ENCODE measurements around the gene EPN2. TPM values are rescaled to one million over a fixed set of nuclear protein-coding genes. Genes with fewer than 3 reads are reported as not detected.

Gene EPN2
- total and polyA plus RNA-seq, 2 experiments from 2014 or later: 34.0 to 149 TPM

DNA sequence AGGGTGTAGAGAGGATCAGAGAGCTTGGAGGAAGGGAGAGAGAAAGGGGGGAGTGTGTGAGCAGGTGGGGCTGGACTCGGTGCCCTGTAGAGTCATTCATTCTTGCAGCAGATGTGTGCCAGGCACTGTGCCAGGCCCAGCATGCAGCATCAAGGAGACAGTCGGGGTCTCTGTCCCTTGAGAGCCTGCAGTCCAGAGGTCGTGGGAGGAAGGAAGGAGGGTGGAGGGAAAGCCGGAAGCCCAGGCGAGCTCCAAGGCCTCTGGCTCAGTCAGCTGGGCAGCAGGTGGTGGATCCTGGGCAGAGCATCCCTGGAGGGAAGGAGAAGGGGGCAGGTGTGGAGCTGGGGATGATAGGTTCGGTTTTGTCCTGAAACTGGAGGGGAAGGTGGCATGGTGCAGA, 27.5 kb downstream of the EPN2 start:
- Histone ChIP-seq H3K27ac (ENCODE audit: low read depth) (no peak overlapping the region), H3K79me2 (replicated peaks; ENCODE audit: insufficient read depth) (peaks cover 87% of the 10 kb centered on the region), H3K9me2 (ENCODE audit: insufficient read depth) (no peaks in the 10 kb centered on the region), H3K4me1 (ENCODE audit: insufficient read depth) (peaks cover 10% of the 10 kb centered on the region; the same call in 1 of the 2 replicates), H3K27me3 (ENCODE audit: insufficient read depth) (no peaks in the 10 kb centered on the region), H3K4me2 (no peak overlapping the region), H3F3A (replicated peaks; ENCODE audit: low read depth) (0 out of 2 replicates have a peak, but pooled peaks cover 2% of the 10 kb centered on the region), H3K36me3 (ENCODE audit: insufficient read depth) (no peaks in the 10 kb centered on the region; the same call in 1 of the 2 replicates), H2AFZ (no peak overlapping the region), H4K20me1 (replicated peaks; ENCODE audit: insufficient read depth) (peaks cover 61% of the 10 kb centered on the region), H3K4me3 (no peak overlapping the region)
- peaks cover 29% of the 10 kb centered on the region for H3K4me1 Mint-ChIP-seq
- H3K9me3 Mint-ChIP-seq: no peaks in the 10 kb centered on the region
- TF ChIP-seq ZNF331 (CRISPR knock-in tag; IDR thresholded peaks at IDR 0.05; ENCODE audit: low read depth) (no peak), JUNB (IDR thresholded peaks at IDR 0.05; ENCODE audit: unreplicated experiment) (no peak), POLR2AphosphoS5 (IDR thresholded peaks at IDR 0.05; ENCODE audit: low read depth) (no peak)
- TF ChIP-seq, protein P1, sequence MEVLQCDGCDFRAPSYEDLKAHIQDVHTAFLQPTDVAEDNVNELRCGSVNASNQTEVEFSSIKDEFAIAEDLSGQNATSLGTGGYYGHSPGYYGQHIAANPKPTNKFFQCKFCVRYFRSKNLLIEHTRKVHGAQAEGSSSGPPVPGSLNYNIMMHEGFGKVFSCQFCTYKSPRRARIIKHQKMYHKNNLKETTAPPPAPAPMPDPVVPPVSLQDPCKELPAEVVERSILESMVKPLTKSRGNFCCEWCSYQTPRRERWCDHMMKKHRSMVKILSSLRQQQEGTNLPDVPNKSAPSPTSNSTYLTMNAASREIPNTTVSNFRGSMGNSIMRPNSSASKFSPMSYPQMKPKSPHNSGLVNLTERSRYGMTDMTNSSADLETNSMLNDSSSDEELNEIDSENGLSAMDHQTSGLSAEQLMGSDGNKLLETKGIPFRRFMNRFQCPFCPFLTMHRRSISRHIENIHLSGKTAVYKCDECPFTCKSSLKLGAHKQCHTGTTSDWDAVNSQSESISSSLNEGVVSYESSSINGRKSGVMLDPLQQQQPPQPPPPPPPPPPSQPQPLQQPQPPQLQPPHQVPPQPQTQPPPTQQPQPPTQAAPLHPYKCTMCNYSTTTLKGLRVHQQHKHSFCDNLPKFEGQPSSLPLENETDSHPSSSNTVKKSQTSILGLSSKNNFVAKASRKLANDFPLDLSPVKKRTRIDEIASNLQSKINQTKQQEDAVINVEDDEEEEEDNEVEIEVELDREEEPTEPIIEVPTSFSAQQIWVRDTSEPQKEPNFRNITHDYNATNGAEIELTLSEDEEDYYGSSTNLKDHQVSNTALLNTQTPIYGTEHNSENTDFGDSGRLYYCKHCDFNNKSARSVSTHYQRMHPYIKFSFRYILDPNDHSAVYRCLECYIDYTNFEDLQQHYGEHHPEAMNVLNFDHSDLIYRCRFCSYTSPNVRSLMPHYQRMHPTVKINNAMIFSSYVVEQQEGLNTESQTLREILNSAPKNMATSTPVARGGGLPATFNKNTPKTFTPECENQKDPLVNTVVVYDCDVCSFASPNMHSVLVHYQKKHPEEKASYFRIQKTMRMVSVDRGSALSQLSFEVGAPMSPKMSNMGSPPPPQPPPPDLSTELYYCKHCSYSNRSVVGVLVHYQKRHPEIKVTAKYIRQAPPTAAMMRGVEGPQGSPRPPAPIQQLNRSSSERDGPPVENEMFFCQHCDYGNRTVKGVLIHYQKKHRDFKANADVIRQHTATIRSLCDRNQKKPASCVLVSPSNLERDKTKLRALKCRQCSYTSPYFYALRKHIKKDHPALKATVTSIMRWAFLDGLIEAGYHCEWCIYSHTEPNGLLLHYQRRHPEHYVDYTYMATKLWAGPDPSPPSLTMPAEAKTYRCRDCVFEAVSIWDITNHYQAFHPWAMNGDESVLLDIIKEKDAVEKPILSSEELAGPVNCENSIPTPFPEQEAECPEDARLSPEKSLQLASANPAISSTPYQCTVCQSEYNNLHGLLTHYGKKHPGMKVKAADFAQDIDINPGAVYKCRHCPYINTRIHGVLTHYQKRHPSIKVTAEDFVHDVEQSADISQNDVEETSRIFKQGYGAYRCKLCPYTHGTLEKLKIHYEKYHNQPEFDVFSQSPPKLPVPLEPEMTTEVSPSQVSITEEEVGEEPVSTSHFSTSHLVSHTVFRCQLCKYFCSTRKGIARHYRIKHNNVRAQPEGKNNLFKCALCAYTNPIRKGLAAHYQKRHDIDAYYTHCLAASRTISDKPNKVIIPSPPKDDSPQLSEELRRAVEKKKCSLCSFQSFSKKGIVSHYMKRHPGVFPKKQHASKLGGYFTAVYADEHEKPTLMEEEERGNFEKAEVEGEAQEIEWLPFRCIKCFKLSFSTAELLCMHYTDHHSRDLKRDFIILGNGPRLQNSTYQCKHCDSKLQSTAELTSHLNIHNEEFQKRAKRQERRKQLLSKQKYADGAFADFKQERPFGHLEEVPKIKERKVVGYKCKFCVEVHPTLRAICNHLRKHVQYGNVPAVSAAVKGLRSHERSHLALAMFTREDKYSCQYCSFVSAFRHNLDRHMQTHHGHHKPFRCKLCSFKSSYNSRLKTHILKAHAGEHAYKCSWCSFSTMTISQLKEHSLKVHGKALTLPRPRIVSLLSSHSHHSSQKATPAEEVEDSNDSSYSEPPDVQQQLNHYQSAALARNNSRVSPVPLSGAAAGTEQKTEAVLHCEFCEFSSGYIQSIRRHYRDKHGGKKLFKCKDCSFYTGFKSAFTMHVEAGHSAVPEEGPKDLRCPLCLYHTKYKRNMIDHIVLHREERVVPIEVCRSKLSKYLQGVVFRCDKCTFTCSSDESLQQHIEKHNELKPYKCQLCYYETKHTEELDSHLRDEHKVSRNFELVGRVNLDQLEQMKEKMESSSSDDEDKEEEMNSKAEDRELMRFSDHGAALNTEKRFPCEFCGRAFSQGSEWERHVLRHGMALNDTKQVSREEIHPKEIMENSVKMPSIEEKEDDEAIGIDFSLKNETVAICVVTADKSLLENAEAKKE (CRISPR knock-in tag; IDR thresholded peaks at IDR 0.05): no peak
- no peak overlapping the region for H3K4me3 Mint-ChIP-seq
- no peak for DNase-seq (ENCODE audit: low spot score)
- no peaks in the 10 kb centered on the region; the same call in 2 of the 3 replicates for H3K36me3 Mint-ChIP-seq (ENCODE audit: low read depth)
- no peak for ATAC-seq
- peaks cover 3% of the 10 kb centered on the region for H3K27me3 Mint-ChIP-seq (ENCODE audit: insufficient read depth, low read depth, poor library complexity)
- peak overlapping the region; percentile 2; the same call in 1 of the 2 replicates for H3K27ac Mint-ChIP-seq

DNA sequence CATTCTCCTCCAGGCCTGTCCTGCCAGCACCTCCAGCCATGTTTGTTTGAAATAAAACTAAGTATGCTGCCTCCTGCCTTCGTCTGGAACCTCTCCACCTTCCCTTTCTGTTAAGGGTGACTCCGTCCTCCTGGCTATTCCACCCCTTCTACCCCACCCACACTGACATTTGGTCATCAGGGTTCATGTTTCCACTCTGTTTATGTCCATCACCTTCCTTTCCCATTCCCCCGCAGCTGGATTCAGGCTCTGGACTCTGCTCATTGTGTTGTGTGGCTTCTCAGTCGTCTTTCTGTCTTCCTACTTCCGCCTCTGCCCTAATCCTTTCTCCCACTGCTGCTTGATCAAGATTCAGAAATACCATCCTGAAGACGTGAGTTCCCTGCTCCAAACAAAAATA, 28.6 kb downstream of the EPN2 start:
- H3K36me3 ChIP-seq (ENCODE audit: insufficient read depth): no peaks in the 10 kb centered on the region; the same call in 1 of the 2 replicates
- no peak for ATAC-seq
- TF ChIP-seq POLR2AphosphoS5 (IDR thresholded peaks at IDR 0.05; ENCODE audit: low read depth): no peak
- TF ChIP-seq, protein P2, sequence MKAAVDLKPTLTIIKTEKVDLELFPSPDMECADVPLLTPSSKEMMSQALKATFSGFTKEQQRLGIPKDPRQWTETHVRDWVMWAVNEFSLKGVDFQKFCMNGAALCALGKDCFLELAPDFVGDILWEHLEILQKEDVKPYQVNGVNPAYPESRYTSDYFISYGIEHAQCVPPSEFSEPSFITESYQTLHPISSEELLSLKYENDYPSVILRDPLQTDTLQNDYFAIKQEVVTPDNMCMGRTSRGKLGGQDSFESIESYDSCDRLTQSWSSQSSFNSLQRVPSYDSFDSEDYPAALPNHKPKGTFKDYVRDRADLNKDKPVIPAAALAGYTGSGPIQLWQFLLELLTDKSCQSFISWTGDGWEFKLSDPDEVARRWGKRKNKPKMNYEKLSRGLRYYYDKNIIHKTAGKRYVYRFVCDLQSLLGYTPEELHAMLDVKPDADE (IDR thresholded peaks at IDR 0.05): no peak
- TF ChIP-seq, protein P3, sequence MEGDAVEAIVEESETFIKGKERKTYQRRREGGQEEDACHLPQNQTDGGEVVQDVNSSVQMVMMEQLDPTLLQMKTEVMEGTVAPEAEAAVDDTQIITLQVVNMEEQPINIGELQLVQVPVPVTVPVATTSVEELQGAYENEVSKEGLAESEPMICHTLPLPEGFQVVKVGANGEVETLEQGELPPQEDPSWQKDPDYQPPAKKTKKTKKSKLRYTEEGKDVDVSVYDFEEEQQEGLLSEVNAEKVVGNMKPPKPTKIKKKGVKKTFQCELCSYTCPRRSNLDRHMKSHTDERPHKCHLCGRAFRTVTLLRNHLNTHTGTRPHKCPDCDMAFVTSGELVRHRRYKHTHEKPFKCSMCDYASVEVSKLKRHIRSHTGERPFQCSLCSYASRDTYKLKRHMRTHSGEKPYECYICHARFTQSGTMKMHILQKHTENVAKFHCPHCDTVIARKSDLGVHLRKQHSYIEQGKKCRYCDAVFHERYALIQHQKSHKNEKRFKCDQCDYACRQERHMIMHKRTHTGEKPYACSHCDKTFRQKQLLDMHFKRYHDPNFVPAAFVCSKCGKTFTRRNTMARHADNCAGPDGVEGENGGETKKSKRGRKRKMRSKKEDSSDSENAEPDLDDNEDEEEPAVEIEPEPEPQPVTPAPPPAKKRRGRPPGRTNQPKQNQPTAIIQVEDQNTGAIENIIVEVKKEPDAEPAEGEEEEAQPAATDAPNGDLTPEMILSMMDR (conservative IDR thresholded peaks at IDR 0.05; ENCODE audit: low read depth in 2 of 2): no peak
- no peak for TF ChIP-seq ZNF114 (CRISPR knock-in tag; IDR thresholded peaks at IDR 0.05)
- TF ChIP-seq JUNB (IDR thresholded peaks at IDR 0.05; ENCODE audit: unreplicated experiment): no peak
- TF ChIP-seq NANOG (IDR thresholded peaks at IDR 0.05; ENCODE audit: borderline replicate concordance): no peak

More for the DNA sequence above, 28.6 kb downstream of the EPN2 start:
- H3K79me2 ChIP-seq (replicated peaks; ENCODE audit: insufficient read depth): peaks cover 86% of the 10 kb centered on the region
- 0 out of 2 replicates have a peak, but pooled peaks cover 2% of the 10 kb centered on the region for H3F3A ChIP-seq (replicated peaks; ENCODE audit: low read depth)
- H3K4me1 ChIP-seq (ENCODE audit: insufficient read depth): peaks cover 15% of the 10 kb centered on the region
- no peaks in the 10 kb centered on the region for H3K9me2 ChIP-seq (ENCODE audit: insufficient read depth)
- no peak for DNase-seq (ENCODE audit: low spot score)
- no peak overlapping the region for H2AFZ ChIP-seq
- Mint-ChIP-seq H3K4me1 (peaks cover 39% of the 10 kb centered on the region), H3K27ac (no peak overlapping the region), H3K36me3 (ENCODE audit: low read depth) (no peaks in the 10 kb centered on the region; the same call in 2 of the 3 replicates), H3K27me3 (ENCODE audit: insufficient read depth, low read depth, poor library complexity) (peaks cover 2% of the 10 kb centered on the region), H3K4me3 (no peak overlapping the region; the same call in 2 of the 3 replicates), H3K9me3 (no peaks in the 10 kb centered on the region)
- no peak overlapping the region for H3K4me2 ChIP-seq
- H3K27ac ChIP-seq (ENCODE audit: low read depth): no peak overlapping the region
- no peaks in the 10 kb centered on the region for H3K27me3 ChIP-seq (ENCODE audit: insufficient read depth)
- peaks cover 66% of the 10 kb centered on the region for H4K20me1 ChIP-seq (replicated peaks; ENCODE audit: insufficient read depth)
- no peak overlapping the region for H3K4me3 ChIP-seq
